ENCODE measurements around the gene DAB2IP. TPM values are rescaled to one million over a fixed set of nuclear protein-coding genes. Genes with fewer than 3 reads are reported as not detected.

The DAB2IP gene
- total RNA-seq, 8 experiments from 2014 or later = 8.0 to 27.7 (median 19.6) TPM

DNA sequence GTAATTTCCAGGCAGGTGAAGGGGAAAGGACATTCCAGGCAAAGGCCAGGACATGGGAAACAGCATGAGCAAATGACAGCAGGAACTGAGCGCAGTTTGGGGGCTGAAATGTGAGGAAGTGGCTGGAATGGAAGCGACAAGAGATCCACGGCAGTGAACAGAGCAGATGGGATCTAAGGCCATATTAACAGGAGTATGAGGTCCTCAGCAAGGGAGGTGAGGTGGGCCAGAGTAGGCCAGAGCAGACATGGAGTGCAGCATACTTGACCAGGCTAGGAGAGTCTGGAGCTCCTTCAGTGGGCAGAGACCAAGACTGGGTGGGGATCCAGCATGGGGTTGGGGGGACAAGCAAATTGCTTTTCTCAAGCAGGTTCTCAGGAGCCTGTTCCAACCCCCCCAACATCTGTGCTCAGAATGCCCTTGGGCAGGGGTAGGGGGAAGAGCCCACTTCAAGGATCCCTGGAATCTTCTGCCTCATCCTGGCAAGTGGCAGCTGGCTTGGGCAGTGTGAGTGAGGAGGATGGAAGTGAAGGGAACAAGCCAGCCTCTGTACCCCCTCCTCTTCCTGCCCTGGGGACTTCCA lies 34.5 kb downstream of the DAB2IP start:
- Histone ChIP-seq H3K4me3 (no peak overlapping the region), H3K4me1 (replicated peaks in 1 of 2) (peaks cover 27 to 30% of the 10 kb centered on the region in 2 donors), H3K27ac (no peak overlapping the region)
- in situ Hi-C loops (cut with MboI; ENCODE audit: low pct_unique_long_range_greater_than_20kb in 2 of 9, low sequenced_read_pairs in 9 of 9, unreplicated experiment in 9 of 9) = loop anchor here in 3 of 9 experiments (25.0 kb wide), 2 partner anchors 124 to 301 kb away; no protein-coding TSS in a partner anchor
- no peak for ATAC-seq (replicated peaks in 6 of 8)
- 80 to 100% (median 89%) methylated on average over 1 to 3 of the region's 3 CpGs; no CpG with 5 or more reads in 4 of the 10 experiments for WGBS, 10 experiments

DNA sequence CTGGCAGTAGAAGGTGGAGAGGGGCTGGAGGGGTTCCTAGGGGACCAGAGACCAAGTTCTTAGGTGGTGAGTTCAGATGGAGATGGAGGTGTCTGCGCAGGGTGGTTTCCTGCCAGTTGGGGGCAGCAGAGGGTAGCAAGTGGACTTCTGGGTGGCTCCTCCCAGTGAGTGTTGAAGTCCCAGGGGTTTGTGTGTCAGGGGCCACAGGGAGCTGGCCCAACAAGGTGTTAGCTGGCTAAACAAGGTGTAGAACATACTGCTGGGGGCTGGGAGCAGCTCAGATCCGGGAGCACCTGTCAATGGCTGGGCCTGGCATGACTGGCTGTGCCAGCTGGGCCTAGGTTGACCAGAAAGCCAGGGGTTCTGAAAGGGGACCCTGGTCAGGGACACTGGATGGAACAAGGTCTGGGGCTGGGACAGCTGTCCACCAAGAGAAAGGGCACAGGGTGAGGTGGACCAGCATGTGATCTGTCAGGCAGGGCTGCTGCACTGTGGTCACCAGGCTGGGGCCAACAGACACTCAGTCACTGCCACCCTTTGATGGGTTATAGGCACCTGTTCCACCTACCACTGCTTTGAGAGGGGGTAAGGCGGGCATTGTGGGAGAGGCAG lies 35.6 kb downstream of the DAB2IP start:
- H3K27ac ChIP-seq = no peak overlapping the region
- WGBS, 10 experiments = 20 to 80% (median 50%) methylated on average over 1 to 2 of the region's 3 CpGs; no CpG with 5 or more reads in 3 of the 10 experiments
- H3K4me1 ChIP-seq (replicated peaks in 1 of 2) = peaks cover 30 to 35% of the 10 kb centered on the region in 2 donors
- ATAC-seq (replicated peaks in 6 of 8) = peak; percentile 26 to 90 (median 44)
- in situ Hi-C loops (cut with MboI; ENCODE audit: low pct_unique_long_range_greater_than_20kb in 2 of 9, low sequenced_read_pairs in 9 of 9, unreplicated experiment in 9 of 9) = loop anchor here in 3 of 9 experiments (25.0 kb wide), 2 partner anchors 125 to 300 kb away; no protein-coding TSS in a partner anchor
- no peak overlapping the region for H3K4me3 ChIP-seq

DNA sequence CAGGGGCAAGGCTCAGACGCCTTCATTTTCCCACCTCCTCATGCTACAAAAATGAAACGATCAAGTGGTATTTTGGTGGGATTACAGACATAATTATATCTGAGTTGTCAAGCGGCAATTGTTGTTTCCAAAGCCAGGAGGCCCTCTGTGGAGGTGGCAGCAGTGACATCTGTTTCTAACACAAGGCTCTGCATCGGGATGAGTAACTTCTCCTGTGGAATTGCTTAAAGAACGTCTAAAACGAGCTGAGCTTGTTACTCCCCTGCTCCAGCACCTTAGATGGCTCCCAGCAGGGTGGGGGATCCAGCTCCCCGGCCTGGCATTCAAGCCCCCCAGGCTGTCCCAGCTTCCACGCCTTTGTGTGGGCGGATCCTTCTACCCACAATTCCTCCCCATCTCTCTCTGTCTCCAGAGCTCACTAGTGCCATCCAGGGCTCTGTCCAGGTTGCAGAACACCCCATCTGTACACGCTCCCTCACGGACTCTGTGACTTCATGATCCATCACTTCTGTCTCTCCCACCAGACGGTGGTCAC lies 36.8 kb downstream of the DAB2IP start:
- H3K27ac ChIP-seq = peak overlapping the region in 1 of 2 donors; percentile 38
- WGBS, 10 experiments = 11 to 100% (median 68%) methylated on average over 1 to 9 of the region's 12 CpGs; no CpG with 5 or more reads in 2 of the 10 experiments
- ATAC-seq (replicated peaks in 6 of 8) = no peak
- H3K4me1 ChIP-seq (replicated peaks in 1 of 2) = peaks cover 38 to 44% of the 10 kb centered on the region in 2 donors
- no peak overlapping the region for H3K4me3 ChIP-seq
- in situ Hi-C loops (cut with MboI; ENCODE audit: low pct_unique_long_range_greater_than_20kb in 2 of 9, low sequenced_read_pairs in 9 of 9, unreplicated experiment in 9 of 9) = loop anchor here in 3 of 9 experiments (25.0 kb wide), 2 partner anchors 126 to 299 kb away; no protein-coding TSS in a partner anchor

DNA sequence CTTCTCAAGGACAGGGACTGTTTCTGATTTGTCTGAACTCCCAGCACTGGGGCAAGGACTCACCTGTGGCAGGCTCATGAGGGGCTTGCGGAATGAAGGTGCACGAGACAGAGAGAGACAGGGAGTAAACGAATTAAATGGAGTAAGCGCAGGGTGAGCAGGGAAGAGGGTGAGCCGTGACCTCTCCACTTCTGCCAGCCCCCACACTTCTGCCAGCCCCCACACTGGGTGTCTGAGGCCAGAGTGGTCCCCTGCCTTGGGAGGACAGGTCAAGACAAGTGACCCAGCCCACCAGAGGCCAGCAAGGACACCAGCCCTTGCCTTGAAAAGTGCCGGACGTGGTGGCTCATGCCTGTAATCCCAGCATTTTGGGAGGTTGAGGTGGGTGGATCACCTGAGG lies 37.2 kb downstream of the DAB2IP start:
- peaks cover 38 to 44% of the 10 kb centered on the region in 2 donors for H3K4me1 ChIP-seq (replicated peaks in 1 of 2)
- no peak overlapping the region for H3K4me3 ChIP-seq
- WGBS, 10 experiments = 40 to 100% (median 95%) methylated on average over 1 to 4 of the region's 7 CpGs; no CpG with 5 or more reads in 4 of the 10 experiments
- ATAC-seq (replicated peaks in 6 of 8) = no peak
- H3K27ac ChIP-seq = no peak overlapping the region
- in situ Hi-C loops (cut with MboI; ENCODE audit: low pct_unique_long_range_greater_than_20kb in 2 of 9, low sequenced_read_pairs in 9 of 9, unreplicated experiment in 9 of 9) = loop anchor here in 3 of 9 experiments (25.0 kb wide), 2 partner anchors 126 to 299 kb away; no protein-coding TSS in a partner anchor

DNA sequence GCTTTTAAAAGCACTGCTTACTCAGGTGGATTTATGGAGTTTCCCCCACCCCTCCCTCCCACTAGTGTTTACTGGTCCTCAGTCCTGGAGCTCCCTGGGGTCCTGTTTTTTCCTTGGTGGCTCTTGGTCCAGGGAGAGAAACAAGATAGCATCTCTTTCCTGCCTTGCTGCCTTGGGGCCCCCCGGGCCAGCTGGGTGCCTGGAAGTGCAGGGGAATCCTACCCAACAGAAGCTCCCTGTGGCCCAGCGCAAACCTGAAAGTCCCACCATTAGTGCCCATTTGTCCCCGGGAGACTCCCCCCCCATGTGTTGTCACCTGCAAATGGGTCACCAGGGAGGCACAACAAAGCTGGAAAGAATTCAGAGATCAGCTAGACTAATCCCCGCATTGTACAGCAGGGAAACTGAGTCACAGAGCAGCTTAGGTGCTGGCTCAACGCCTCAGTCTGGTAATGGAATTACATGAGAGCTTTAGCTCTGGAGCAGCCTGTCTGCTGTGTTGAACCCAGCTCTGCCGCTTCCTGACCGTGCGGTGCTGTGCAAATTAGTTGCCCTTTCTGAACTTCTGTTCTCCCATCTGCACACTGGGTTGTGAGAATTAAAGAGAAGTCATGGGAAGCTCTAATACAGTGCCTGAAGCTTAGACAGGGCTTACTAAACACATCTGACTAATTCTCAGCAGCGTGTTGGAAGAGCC lies 38.2 kb downstream of the DAB2IP start:
- 63 to 100% (median 88%) methylated on average over 1 to 4 of the region's 9 CpGs; no CpG with 5 or more reads in 3 of the 10 experiments for WGBS, 10 experiments
- in situ Hi-C loops (cut with MboI; ENCODE audit: low pct_unique_long_range_greater_than_20kb in 2 of 9, low sequenced_read_pairs in 9 of 9, unreplicated experiment in 9 of 9) = loop anchor here in 3 of 9 experiments (25.0 kb wide), 2 partner anchors 127 to 298 kb away; no protein-coding TSS in a partner anchor
- Histone ChIP-seq H3K4me1 (replicated peaks in 1 of 2) (peaks cover 38 to 44% of the 10 kb centered on the region in 2 donors), H3K27ac (peak overlapping the region; percentile 54 to 57), H3K4me3 (no peak overlapping the region)
- ATAC-seq (replicated peaks in 6 of 8) = no peak

DNA sequence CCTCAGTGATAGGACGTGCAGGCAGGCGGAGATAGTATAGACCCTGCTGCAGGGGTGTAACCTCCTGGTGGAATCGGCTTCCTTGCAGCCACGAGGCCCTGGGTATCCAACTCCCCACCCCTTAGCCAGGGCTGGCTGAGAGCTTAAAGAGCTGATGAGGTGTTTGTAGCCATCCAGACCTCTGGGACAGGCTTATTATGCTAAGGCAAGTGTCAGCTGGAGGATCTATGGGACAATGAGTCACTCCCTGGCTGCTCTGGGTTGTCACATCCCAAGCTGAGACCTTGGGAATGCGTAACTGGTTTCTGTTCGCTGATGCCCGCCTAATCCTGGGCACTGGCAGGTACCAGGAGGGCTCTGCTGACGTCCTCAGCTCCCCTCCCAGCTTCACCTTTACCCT lies 38.9 kb downstream of the DAB2IP start:
- H3K4me1 ChIP-seq (replicated peaks in 1 of 2) = peaks cover 40 to 46% of the 10 kb centered on the region in 2 donors
- H3K27ac ChIP-seq = peak overlapping the region; percentile 54 to 57
- in situ Hi-C loops (cut with MboI; ENCODE audit: low pct_unique_long_range_greater_than_20kb in 2 of 9, low sequenced_read_pairs in 9 of 9, unreplicated experiment in 9 of 9) = loop anchor here in 3 of 9 experiments (25.0 kb wide), 2 partner anchors 128 to 297 kb away; no protein-coding TSS in a partner anchor
- 0 to 100% (median 40%) methylated on average over 1 to 7 of the region's 8 CpGs; no CpG with 5 or more reads in 2 of the 10 experiments for WGBS, 10 experiments
- peak in 7 of 8 experiments; percentile 41 to 97 (median 95) for ATAC-seq (replicated peaks in 6 of 8)
- H3K4me3 ChIP-seq = no peak overlapping the region

DNA sequence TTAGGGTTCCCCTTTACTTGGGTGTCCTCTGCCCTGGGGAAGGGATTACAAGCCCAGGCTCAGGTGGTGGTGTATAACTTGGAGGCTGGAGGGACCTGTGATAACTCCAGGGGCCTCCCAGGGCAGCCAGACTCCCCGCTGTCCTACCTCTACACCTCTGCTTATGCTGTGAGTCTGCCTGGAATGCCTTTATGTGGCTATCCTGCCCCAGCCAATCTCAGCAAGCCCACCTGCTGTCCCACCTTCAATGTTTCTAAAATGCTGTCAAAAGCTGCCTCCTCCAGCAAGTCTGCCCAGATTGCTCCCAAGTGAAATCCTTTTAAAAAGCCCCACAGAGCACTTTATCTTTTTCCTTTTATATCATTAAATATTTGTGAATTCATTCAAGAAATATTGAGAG lies 39.3 kb downstream of the DAB2IP start:
- H3K4me1 ChIP-seq (replicated peaks in 1 of 2) = peaks cover 40 to 46% of the 10 kb centered on the region in 2 donors
- WGBS, 10 experiments = no CpG with 5 or more reads among the region's 1 CpG
- ATAC-seq (replicated peaks in 6 of 8) = peak in 4 of 8 experiments; percentile 9 to 18 (median 16)
- H3K4me3 ChIP-seq = no peak overlapping the region
- in situ Hi-C loops (cut with MboI; ENCODE audit: low pct_unique_long_range_greater_than_20kb in 2 of 9, low sequenced_read_pairs in 9 of 9, unreplicated experiment in 9 of 9) = loop anchor here in 3 of 9 experiments (25.0 kb wide), 2 partner anchors 128 to 297 kb away; no protein-coding TSS in a partner anchor
- peak overlapping the region in 1 of 2 donors; percentile 57 for H3K27ac ChIP-seq

DNA sequence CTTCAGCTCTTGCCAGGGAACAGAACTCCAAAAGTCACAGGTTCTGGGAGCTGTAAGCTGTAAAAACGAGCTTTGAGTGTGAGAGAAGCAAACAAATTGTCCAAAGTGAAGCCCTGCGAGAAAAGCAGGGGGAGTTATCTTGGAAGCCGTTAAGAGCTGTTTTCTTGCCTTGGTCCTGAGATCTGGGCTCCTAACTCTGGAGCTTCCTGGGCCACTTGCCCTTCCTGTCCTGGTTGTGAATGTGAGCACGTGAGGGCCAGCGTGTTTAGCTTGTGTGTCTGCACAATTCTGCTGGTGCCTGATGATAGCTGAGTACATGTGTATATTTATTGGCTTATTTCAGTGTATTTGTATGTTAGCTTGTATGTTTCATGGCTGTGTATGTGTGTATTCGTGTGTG lies 40.5 kb downstream of the DAB2IP start:
- Histone ChIP-seq H3K27ac (no peak overlapping the region), H3K4me1 (replicated peaks in 1 of 2) (peaks cover 40 to 46% of the 10 kb centered on the region in 2 donors), H3K4me3 (no peak overlapping the region)
- ATAC-seq (replicated peaks in 6 of 8) = no peak
- WGBS, 10 experiments = 32 to 80% (median 68%) methylated on average over 1 to 4 of the region's 6 CpGs; no CpG with 5 or more reads in 1 of the 10 experiments
- in situ Hi-C loops (cut with MboI; ENCODE audit: low pct_unique_long_range_greater_than_20kb in 2 of 9, low sequenced_read_pairs in 9 of 9, unreplicated experiment in 9 of 9) = loop anchor here in 3 of 9 experiments (25.0 kb wide), 2 partner anchors 130 to 295 kb away; no protein-coding TSS in a partner anchor

DNA sequence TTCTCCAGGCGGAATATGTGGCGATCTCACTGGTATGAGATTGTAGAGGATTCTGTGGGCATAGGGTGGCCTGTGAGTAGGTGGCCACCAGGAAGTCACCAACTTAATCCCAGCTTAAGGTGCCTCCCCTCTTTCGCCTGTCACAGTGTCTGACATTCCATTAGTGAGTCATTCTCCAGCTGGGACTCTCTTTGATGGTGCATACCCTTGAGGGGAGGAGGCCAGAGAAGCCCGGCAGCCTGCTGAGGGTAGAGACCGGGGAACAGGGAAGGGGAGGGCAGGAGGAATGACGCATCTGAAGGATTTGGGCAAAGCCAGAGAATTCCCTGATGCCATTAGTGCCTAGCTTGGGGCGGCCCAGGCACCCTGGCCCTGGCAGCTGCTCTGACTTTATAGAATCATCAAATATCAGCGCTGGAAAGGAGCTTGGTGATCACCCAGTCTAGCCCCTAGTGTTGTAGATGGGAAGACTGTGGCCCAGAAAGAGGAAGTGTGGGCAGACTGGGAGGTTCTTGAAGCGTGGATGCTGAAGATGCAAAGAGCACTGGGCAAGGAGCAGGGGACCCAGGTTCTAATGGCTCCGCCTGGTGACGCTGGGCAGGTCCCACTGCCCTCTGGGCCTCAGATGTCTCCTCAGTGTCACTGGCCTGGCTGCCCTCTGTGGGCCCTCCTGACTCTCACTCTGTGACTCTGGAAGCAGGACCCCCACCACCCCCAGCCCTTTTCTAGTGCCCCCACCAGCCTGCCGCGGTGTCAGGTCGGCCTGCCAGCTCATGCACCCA lies 41.4 kb downstream of the DAB2IP start:
- in situ Hi-C loops (cut with MboI; ENCODE audit: low pct_unique_long_range_greater_than_20kb in 2 of 9, low sequenced_read_pairs in 9 of 9, unreplicated experiment in 9 of 9) = loop anchor here in 3 of 9 experiments (25.0 kb wide), 2 partner anchors 130 to 295 kb away; no protein-coding TSS in a partner anchor
- Histone ChIP-seq H3K4me1 (replicated peaks in 1 of 2) (peaks cover 39 to 41% of the 10 kb centered on the region in 2 donors), H3K4me3 (no peak overlapping the region), H3K27ac (no peak overlapping the region)
- 52 to 81% (median 70%) methylated on average over 2 to 5 of the region's 14 CpGs; no CpG with 5 or more reads in 4 of the 10 experiments for WGBS, 10 experiments
- peak; percentile 47 to 91 (median 60) for ATAC-seq (replicated peaks in 6 of 8)

DNA sequence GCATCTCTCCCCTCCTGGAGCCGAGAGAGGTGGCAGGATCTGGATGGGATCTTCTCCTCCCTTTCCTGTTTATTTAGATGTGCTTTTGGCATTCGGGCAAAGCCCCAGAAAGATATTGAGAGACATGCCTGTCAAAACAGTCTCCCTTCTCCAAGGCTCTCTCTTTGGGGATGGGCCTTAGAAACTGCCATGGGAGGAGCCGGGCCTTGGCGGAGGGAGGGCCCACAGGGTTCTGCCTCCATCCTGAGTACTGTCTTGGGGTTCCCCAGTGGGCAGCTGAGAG lies 41.9 kb downstream of the DAB2IP start:
- in situ Hi-C loops (cut with MboI; ENCODE audit: low pct_unique_long_range_greater_than_20kb in 2 of 9, low sequenced_read_pairs in 9 of 9, unreplicated experiment in 9 of 9) = loop anchor here in 3 of 9 experiments (25.0 kb wide), 2 partner anchors 131 to 294 kb away; no protein-coding TSS in a partner anchor

DNA sequence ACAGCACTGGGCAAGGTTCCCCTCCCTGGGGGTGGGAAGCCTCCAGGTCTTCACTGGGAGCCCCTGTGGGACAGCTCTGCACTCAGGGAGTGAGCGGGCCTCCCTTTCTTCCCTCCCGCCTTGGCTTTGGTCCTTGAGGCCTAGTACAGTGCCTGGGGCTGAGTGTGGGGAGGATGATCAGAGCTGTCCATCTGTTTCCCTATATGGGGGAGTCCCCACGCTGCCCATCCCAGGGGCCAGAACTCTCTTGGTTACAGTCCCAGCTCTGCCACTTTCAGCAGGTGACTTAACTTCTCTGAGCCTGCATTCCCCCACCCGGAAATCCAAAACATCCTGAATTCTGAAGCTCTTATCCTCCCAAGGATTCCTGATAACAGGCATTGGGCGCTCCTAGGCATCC lies 42.6 kb downstream of the DAB2IP start:
- Histone ChIP-seq H3K4me3 (no peak overlapping the region), H3K27ac (no peak overlapping the region), H3K4me1 (replicated peaks in 1 of 2) (peaks cover 35 to 36% of the 10 kb centered on the region in 2 donors)
- in situ Hi-C loops (cut with MboI; ENCODE audit: low pct_unique_long_range_greater_than_20kb in 2 of 9, low sequenced_read_pairs in 9 of 9, unreplicated experiment in 9 of 9) = loop anchor here in 3 of 9 experiments (25.0 kb wide), 2 partner anchors 132 to 293 kb away; no protein-coding TSS in a partner anchor
- WGBS, 10 experiments = 80 to 100% (median 92%) methylated on average over 1 to 2 of the region's 5 CpGs; no CpG with 5 or more reads in 4 of the 10 experiments
- ATAC-seq (replicated peaks in 6 of 8) = no peak

More for the DNA sequence above, 41.9 kb downstream of the DAB2IP start:
- no peak overlapping the region for H3K27ac ChIP-seq
- WGBS, 10 experiments = 90% methylated on average over 2 of the region's 4 CpGs; no CpG with 5 or more reads in 9 of the 10 experiments
- no peak overlapping the region for H3K4me3 ChIP-seq
- ATAC-seq (replicated peaks in 6 of 8) = no peak
- peaks cover 36 to 37% of the 10 kb centered on the region in 2 donors for H3K4me1 ChIP-seq (replicated peaks in 1 of 2)

Data from motor neuron (in vitro differentiated cells).